ENCODE results near the gene RANBP3.

The RANBP3 gene

DNA sequence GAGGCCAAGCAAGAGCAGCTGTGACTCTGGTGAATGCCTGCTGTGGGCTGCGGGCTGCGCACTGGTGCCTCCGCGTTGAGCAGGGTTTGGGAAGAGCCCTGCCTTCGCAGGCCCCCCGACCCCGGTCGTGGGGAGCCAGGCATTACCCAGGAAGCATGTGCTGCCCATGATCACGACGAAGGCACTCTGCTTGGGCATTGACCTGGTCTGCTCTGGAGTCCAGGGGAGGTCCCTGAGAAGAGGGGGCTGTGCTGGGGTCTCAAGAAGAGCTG, 19.2 kb downstream of the RANBP3 start:
- H3K4me3 ChIP-seq (ENCODE audit: low read depth, low read length): no peak overlapping the region
- TF ChIP-seq, protein P1, sequence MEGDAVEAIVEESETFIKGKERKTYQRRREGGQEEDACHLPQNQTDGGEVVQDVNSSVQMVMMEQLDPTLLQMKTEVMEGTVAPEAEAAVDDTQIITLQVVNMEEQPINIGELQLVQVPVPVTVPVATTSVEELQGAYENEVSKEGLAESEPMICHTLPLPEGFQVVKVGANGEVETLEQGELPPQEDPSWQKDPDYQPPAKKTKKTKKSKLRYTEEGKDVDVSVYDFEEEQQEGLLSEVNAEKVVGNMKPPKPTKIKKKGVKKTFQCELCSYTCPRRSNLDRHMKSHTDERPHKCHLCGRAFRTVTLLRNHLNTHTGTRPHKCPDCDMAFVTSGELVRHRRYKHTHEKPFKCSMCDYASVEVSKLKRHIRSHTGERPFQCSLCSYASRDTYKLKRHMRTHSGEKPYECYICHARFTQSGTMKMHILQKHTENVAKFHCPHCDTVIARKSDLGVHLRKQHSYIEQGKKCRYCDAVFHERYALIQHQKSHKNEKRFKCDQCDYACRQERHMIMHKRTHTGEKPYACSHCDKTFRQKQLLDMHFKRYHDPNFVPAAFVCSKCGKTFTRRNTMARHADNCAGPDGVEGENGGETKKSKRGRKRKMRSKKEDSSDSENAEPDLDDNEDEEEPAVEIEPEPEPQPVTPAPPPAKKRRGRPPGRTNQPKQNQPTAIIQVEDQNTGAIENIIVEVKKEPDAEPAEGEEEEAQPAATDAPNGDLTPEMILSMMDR (IDR thresholded peaks at IDR 0.05; ENCODE audit: borderline replicate concordance, insufficient read depth, low read depth, low read length): no peak

DNA sequence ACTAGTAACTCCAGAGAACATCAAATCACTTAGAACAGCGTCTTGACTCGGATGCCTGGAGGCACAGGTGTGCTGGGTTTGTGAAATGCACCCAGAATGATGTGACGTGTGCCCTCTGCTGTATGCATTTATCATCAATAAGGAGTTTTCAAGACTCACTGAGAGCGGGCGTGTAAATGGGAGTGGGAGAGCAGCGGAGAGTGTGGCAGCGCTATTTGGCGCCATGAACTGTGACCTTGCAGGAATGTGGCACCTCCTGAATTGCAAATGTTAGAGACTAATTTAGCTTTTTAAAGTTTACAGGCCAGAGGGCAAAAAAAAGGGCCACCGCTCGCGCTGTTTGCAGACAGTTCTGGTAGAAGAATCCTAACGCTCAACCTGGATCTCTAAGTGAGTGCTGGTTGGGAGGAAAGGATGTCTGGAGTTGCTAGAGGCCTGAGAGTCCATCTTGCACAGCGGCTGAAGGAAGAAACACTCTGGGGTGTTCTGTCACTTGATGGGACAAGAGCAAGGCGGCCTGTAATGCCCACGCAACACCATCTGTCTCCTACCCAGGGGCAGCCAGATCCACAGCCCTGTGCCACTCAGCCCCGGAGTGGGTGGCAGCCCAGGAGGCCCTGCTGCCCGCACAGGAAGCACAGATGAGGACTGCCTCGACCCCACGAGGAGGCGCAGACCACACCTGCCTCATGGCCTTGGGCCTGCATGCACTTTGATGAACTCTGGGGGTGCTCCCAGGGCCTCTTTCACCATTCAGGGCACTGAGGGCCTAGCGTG, 19.7 kb downstream of the RANBP3 start:
- TF ChIP-seq, protein P1 (IDR thresholded peaks at IDR 0.05; ENCODE audit: borderline replicate concordance, insufficient read depth, low read depth, low read length): no peak
- no peak overlapping the region for H3K4me3 ChIP-seq (ENCODE audit: low read depth, low read length)

DNA sequence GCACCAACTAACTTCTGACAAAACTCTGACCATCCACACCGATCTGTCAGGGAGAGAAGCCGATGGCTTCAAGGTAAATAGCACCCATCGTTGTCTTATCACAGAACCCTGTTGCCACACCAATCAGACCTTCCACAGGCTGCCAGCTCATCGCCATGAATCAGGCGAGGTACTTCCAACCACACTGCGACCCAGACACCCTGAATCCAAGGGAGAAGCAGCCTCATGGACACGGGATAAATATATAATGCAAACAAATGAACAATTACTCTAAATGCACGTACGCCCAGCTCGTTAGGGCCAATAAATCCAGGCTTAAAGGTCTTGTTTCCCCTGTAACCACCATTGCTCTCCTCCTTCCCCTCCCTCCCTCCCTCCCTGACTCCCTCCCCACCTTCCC, 20.8 kb downstream of the RANBP3 start:
- TF ChIP-seq, protein P1 (IDR thresholded peaks at IDR 0.05; ENCODE audit: borderline replicate concordance, insufficient read depth, low read depth, low read length): no peak
- no peak overlapping the region for H3K4me3 ChIP-seq (ENCODE audit: low read depth, low read length)

DNA sequence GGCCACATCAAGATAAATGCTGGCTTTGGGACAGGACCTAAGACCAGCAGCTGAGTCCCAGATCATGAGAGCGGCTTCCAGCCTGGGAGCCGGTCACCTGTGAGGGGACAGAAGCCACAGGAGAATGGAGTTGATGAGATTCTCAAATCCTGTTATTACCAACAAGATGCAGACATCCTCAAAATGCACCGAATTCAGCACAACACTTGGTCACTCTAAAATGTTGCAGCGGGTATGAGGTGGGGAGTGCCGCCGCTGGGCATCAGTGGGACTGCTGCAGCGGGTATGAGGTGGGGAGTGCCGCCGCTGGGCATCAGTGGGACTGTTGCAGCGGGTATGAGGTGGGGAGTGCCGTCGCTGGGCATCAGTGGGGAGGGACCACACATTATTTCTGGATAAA, 21.2 kb downstream of the RANBP3 start:
- H3K4me3 ChIP-seq (ENCODE audit: low read depth, low read length): no peak overlapping the region
- TF ChIP-seq, protein P1 (IDR thresholded peaks at IDR 0.05; ENCODE audit: borderline replicate concordance, insufficient read depth, low read depth, low read length): no peak

DNA sequence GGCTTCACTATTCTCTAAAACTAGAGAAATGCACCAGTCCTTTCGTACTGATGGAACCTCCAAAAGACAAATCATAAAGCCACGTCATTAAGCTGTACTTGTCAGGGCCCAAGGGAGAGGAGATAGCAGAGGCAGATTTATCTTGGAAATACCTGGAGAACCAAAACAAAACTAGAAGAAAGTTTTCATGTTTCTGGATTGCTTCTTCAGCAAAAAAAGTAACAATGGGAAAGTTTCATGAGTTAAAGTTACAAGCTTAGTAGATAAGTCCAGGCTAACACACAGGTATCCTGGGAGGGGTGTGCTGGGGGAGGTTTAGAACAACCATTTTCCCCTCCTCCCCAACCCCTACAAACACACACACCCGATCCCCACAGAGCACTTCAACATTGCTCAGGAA, 21.6 kb downstream of the RANBP3 start:
- no peak overlapping the region for H3K4me3 ChIP-seq (ENCODE audit: low read depth, low read length)
- TF ChIP-seq, protein P1 (IDR thresholded peaks at IDR 0.05; ENCODE audit: borderline replicate concordance, insufficient read depth, low read depth, low read length): no peak

DNA sequence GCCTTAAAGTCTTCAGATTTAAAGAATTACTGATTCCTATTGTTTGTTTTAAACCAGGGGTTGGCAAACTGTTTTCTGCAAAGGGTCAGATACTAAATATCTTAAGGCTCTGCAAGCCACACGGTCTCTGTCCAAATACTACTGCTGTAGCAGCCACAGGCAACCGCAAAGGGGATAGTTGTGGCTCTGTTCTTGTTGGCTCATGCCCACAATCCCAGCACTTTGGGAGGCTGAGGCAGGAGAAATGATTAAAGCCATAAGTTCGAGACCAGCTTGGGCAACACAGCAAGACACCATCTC, 22.4 kb downstream of the RANBP3 start:
- TF ChIP-seq, protein P1 (IDR thresholded peaks at IDR 0.05; ENCODE audit: borderline replicate concordance, insufficient read depth, low read depth, low read length): no peak
- no peak overlapping the region for H3K4me3 ChIP-seq (ENCODE audit: low read depth, low read length)

DNA sequence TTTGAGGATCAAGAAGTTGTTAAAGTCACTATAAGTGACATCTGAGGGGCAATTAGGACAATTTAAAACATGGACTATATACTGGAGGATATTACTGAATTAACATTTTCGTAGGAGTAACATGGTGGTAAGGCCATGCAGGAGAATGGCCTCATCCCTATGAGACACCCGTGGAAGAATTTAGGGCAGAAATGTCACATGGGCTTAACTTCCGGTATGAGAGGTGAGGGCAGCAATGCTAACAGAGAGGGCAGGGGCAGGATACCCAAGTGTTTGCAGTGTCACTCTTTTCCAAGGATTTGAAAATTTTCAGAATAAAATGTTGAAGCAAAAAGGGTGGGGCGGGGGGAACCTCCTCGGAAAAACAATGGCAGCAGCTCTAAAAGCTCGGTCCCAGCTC, 23.6 kb downstream of the RANBP3 start:
- TF ChIP-seq, protein P1 (IDR thresholded peaks at IDR 0.05; ENCODE audit: borderline replicate concordance, insufficient read depth, low read depth, low read length): no peak
- no peak overlapping the region for H3K4me3 ChIP-seq (ENCODE audit: low read depth, low read length)
